ENCODE results near the gene INHBC. TPM values are rescaled to one million over a fixed set of nuclear protein-coding genes. Genes with fewer than 3 reads are reported as not detected.

INHBC gene
- total RNA-seq, 2 experiments from 2014 or later: not detected

DNA sequence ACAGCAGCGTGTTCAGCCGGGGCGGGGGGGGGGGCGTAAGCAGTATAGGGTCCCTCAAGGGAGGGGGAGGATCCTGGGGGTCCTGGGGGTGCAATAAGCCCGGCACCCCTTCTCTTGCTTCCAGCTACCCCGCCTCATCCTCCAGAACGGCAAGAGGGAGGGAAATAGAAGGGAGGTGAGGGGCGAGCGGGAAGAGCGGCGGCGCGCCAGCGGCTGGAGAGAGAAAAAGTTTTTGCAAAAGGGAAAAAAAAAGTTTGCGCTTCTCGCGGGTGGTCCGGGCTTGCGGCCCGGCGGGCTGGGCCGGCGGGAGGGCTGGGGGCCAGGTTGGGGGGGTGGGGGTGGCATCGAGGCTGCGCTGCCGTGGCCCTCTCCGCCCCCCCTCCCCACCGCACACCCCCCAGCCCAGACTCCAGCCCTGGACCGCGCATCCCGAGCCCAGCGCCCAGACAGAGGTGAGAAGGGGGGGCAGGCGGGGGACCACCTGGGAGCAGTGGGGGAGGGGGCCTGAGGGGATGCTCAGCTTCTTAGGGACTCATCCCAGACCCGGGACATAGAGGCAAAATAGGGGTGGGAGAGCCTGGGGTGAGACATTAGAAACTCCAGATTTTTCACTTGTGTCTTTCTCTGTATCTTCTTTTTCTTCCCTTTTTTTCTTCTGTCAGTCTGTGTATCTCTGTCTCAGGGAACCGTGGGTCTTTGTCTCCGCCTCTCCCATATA is 25.3 kb downstream of the INHBC start, which contains the start of gene GLI1:
Gene GLI1 (plus strand): TSS at position 36 of the 718 bp plus-strand sequence. CDS start 3,907 bp downstream, outside the sequence.
- no peaks in the 10 kb centered on the region for H3K9me3 Mint-ChIP-seq (ENCODE audit: low read depth)
- CTCF ChIA-PET: interaction anchor here (0.9 to 15.0 kb wide), 32 partner anchors 11 to 297 kb away, joined by 3 to 193 read pairs (median 8); partner anchors contain the start of genes ARHGAP9, B4GALNT1, DDIT3 and INHBC

DNA sequence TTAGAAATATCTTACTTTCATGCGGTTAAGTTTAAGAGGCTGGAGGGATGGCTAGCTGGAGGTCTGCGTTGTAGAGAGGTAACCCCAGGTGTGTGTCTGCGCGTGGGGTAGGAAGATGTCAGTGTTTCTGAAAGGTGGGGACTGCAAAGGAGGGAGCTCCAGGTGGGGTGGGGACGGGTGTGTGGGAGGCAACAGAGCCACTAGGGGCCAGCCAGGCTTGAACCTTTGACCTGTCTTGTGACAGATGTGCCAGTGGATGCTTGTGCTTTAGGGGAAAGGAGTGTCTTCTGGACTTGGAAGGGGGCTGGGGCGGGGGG is 25.8 kb downstream of the INHBC start:
- DNase-seq: peak; percentile 56
- H3K36me3 Mint-ChIP-seq: no peaks in the 10 kb centered on the region
- CTCF ChIA-PET: interaction anchor here (0.8 to 15.0 kb wide), 11 partner anchors 14 to 246 kb away, joined by 3 to 193 read pairs (median 16); partner anchors contain the start of gene ARHGAP9

More for the DNA sequence above, 25.3 kb downstream of the INHBC start, which contains the start of gene GLI1:
- Mint-ChIP-seq H3K4me3 (peak within 1 kb of the TSS; percentile 94), H3K27me3 (peaks cover 18% of the 10 kb centered on the region), H3K36me3 (no peaks in the 10 kb centered on the region), H3K27ac (peak within 1 kb of the TSS; percentile 94), H3K4me1 (peaks cover 53% of the 10 kb centered on the region)
- ATAC-seq (no peak), DNase-seq (no peak)

GRCh38 chr12:57460841-57461275 is 26.3 kb downstream of the INHBC start:
- peaks cover 18% of the 10 kb centered on the region for H3K27me3 Mint-ChIP-seq
- no peak for DNase-seq
- ATAC-seq: no peak
- H3K4me3 Mint-ChIP-seq: no peak overlapping the region
- CTCF ChIA-PET: interaction anchor here (0.8 to 15.0 kb wide), 13 partner anchors 15 to 247 kb away, joined by 3 to 193 read pairs (median 12); partner anchors contain the start of gene ARHGAP9
- H3K36me3 Mint-ChIP-seq: no peaks in the 10 kb centered on the region
- peaks cover 50% of the 10 kb centered on the region for H3K4me1 Mint-ChIP-seq
- H3K9me3 Mint-ChIP-seq (ENCODE audit: low read depth): no peaks in the 10 kb centered on the region
- H3K27ac Mint-ChIP-seq: no peak overlapping the region

More for the DNA sequence above, 25.8 kb downstream of the INHBC start:
- H3K4me3 Mint-ChIP-seq: peak overlapping the region; percentile 94
- peak overlapping the region; percentile 55 for H3K27ac Mint-ChIP-seq
- no peak for ATAC-seq
- H3K27me3 Mint-ChIP-seq: peaks cover 18% of the 10 kb centered on the region
- H3K9me3 Mint-ChIP-seq (ENCODE audit: low read depth): no peaks in the 10 kb centered on the region
- H3K4me1 Mint-ChIP-seq: peaks cover 54% of the 10 kb centered on the region

DNA sequence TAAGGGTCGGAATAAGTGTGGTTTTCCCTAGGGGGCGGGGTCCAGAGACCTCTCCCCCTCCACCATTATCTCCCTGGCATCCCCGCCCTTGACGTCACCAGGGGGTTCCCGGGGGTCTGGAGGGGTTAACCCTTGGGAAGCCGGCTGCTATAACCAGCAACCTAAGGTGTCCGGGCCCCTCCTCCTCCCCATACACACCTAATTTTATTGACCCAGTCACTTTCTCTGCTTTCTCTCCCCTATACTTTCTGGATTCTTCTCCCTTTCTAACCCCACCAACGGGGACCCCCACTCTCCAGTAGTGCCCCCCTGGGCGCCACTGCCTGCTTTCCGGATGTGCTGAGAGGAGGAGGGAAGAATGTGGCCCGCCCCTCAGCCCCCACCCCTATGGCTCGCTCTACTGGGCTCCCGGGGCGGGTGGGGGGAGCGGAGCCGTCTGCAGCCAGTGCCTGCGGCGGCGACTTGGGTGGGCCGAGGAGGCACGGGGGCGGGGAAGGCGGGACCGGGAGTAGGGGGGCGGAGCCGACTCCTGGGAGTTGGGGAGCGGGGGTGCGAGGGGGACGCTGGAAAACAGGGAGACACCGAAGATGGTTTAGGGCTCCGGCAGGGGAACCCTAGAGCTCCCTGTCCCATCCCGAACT is 26.8 kb downstream of the INHBC start:
- Mint-ChIP-seq H3K9me3 (ENCODE audit: low read depth) (no peaks in the 10 kb centered on the region), H3K36me3 (no peaks in the 10 kb centered on the region), H3K27ac (no peak overlapping the region), H3K27me3 (peaks cover 18% of the 10 kb centered on the region), H3K4me3 (peak overlapping the region; percentile 82), H3K4me1 (peaks cover 46% of the 10 kb centered on the region)
- CTCF ChIA-PET: interaction anchor here (0.6 to 15.0 kb wide), 17 partner anchors 10 to 280 kb away, joined by 3 to 193 read pairs (median 6); partner anchors contain the start of genes ARHGAP9, INHBC and SHMT2
- ATAC-seq (peak; percentile 13), DNase-seq (peak; percentile 66)

GRCh38 chr12:57461917-57462250 is 27.3 kb downstream of the INHBC start:
- Mint-ChIP-seq H3K36me3 (no peaks in the 10 kb centered on the region), H3K27ac (no peak overlapping the region)
- CTCF ChIA-PET: interaction anchor here (0.6 to 15.0 kb wide), 17 partner anchors 10 to 350 kb away, joined by 3 to 193 read pairs (median 6); partner anchors contain the start of genes ARHGAP9, INHBC, SHMT2 and STAT6

DNA sequence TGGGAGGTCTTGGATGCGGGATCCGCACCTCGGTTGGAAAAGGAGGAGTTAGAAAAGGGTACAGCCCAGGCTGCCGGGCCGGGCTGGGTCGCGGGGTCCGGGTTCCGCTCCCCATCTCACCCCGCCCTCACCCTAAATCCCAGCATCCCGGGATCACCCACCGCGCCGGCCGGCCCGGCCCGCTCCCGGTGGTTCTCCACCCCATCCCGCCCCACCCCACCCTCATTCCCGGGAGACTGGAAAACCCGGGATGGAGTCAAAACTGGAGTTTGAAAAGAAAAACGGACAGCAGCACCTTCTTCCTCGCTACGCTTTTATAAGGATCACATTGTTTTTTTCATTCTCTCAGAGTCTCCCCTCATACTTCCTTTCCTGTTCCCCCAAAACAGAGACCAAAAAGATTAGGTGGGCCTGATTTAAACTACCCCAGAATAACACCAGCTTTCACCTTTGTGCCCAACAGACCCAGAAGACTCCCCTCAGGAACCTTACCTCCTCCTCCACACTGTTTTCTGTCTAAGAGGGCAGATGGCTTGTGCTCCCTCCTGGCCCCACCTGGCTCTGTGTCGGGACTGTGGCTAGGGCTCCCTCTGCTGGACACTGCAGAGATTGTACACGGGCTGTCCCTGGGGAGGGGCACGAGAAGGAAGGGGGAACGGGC is 27.8 kb downstream of the INHBC start:
- peak; percentile 80 for ATAC-seq
- H3K4me3 Mint-ChIP-seq: peak overlapping the region; percentile 82
- H3K27ac Mint-ChIP-seq: peak overlapping the region; percentile 58
- H3K27me3 Mint-ChIP-seq: peaks cover 18% of the 10 kb centered on the region
- H3K36me3 Mint-ChIP-seq: no peaks in the 10 kb centered on the region
- H3K4me1 Mint-ChIP-seq: peaks cover 46% of the 10 kb centered on the region
- no peaks in the 10 kb centered on the region for H3K9me3 Mint-ChIP-seq (ENCODE audit: low read depth)
- DNase-seq: peak; percentile 94
- CTCF ChIA-PET: interaction anchor here (0.7 to 15.0 kb wide), 19 partner anchors 11 to 351 kb away, joined by 3 to 193 read pairs (median 6); partner anchors contain the start of genes ARHGAP9, B4GALNT1, DCTN2 and INHBC

More at GRCh38 chr12:57461917-57462250, 27.3 kb downstream of the INHBC start:
- peak overlapping the region; percentile 82 for H3K4me3 Mint-ChIP-seq
- peaks cover 46% of the 10 kb centered on the region for H3K4me1 Mint-ChIP-seq
- ATAC-seq (no peak), DNase-seq (no peak)
- H3K9me3 Mint-ChIP-seq (ENCODE audit: low read depth): no peaks in the 10 kb centered on the region
- peaks cover 18% of the 10 kb centered on the region for H3K27me3 Mint-ChIP-seq

DNA sequence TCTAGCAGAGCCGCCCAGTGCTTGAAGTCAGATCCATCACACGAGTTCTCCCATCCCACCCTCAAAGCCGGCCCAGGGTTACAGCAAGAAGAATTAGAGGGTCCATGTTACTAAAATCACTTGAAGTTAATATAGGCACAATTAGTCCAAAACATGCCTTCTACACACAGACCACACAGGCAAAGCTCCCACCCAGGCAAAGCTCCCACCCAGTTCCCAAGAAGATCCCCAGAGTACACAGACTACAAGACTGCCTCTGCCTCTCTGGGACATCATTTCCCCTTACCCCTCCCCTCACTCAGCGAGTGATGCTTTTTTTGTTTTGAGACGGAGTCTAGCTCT is 28.3 kb downstream of the INHBC start:
- H3K36me3 Mint-ChIP-seq: no peaks in the 10 kb centered on the region

DNA sequence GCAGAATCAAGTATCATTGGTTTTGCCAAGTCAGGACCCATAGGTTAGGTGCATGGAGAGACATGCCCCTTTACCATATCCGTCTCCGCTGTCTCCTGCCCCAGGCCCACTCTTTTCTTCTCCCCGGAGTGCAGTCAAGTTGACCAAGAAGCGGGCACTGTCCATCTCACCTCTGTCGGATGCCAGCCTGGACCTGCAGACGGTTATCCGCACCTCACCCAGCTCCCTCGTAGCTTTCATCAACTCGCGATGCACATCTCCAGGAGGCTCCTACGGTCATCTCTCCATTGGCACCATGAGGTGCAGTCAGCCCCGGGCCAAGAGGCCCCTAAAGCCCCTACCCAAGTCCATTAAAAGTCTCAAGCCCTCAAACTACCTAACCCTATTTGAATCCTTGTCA is 30.0 kb downstream of the INHBC start:
- Mint-ChIP-seq H3K9me3 (ENCODE audit: low read depth) (no peaks in the 10 kb centered on the region), H3K4me1 (peaks cover 41% of the 10 kb centered on the region), H3K36me3 (peaks cover 9% of the 10 kb centered on the region), H3K4me3 (no peak overlapping the region), H3K27ac (no peak overlapping the region), H3K27me3 (peaks cover 18% of the 10 kb centered on the region)
- no peak for DNase-seq
- CTCF ChIA-PET: interaction anchor here (1.5 to 15.0 kb wide), 4 partner anchors 9 to 223 kb away, joined by 4 to 193 read pairs (median 76); partner anchors contain the start of genes ARHGAP9 and INHBE
- ATAC-seq: no peak

More for the DNA sequence above, 28.3 kb downstream of the INHBC start:
- H3K4me3 Mint-ChIP-seq: peak overlapping the region; percentile 82
- H3K4me1 Mint-ChIP-seq: peaks cover 46% of the 10 kb centered on the region
- ATAC-seq (no peak), DNase-seq (no peak)
- H3K9me3 Mint-ChIP-seq (ENCODE audit: low read depth): no peaks in the 10 kb centered on the region
- peaks cover 18% of the 10 kb centered on the region for H3K27me3 Mint-ChIP-seq
- CTCF ChIA-PET: interaction anchor here (0.7 to 15.0 kb wide), 20 partner anchors 11 to 849 kb away, joined by 3 to 193 read pairs (median 3); partner anchors contain the start of genes ARHGAP9, B4GALNT1, DCTN2 and INHBC
- H3K27ac Mint-ChIP-seq: no peak overlapping the region

DNA sequence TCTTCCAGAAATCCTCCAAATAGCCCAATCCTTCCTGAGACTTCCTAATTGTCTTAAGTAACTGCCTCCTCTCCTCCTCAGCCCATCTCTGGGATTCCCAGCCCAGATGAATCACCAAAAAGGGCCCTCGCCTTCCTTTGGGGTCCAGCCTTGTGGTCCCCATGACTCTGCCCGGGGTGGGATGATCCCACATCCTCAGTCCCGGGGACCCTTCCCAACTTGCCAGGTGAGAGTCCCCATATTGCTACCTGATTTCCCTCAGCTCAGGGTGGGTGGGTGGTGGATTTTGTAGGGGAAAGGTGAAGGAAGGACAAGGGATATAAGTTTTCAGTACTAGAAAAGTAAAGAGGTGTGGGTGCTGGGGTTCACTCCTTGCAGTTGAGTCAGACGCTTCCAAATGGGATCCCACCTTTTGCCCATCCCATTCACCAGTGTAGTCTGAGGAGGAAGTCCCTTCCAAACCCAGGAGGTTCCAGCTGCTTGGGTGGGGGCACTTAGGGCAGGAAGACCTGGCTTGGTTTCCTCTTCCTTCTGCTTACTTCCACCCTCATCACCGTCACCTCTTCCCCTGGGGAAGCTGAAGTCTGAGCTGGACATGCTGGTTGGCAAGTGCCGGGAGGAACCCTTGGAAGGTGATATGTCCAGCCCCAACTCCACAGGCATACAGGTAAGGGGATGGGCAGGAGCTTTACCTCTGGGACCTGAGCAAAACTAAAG is 30.6 kb downstream of the INHBC start:
- peaks cover 43% of the 10 kb centered on the region for H3K4me1 Mint-ChIP-seq
- H3K27me3 Mint-ChIP-seq: peaks cover 16% of the 10 kb centered on the region
- ATAC-seq: no peak
- CTCF ChIA-PET: interaction anchor here (0.7 to 9.9 kb wide), 4 partner anchors 10 to 15 kb away, joined by 3 to 193 read pairs (median 6); partner anchors contain the start of genes ARHGAP9 and INHBE
- DNase-seq: no peak
- H3K4me3 Mint-ChIP-seq: no peak overlapping the region
- H3K27ac Mint-ChIP-seq: no peak overlapping the region
- H3K36me3 Mint-ChIP-seq: peaks cover 13% of the 10 kb centered on the region
- no peaks in the 10 kb centered on the region for H3K9me3 Mint-ChIP-seq (ENCODE audit: low read depth)

DNA sequence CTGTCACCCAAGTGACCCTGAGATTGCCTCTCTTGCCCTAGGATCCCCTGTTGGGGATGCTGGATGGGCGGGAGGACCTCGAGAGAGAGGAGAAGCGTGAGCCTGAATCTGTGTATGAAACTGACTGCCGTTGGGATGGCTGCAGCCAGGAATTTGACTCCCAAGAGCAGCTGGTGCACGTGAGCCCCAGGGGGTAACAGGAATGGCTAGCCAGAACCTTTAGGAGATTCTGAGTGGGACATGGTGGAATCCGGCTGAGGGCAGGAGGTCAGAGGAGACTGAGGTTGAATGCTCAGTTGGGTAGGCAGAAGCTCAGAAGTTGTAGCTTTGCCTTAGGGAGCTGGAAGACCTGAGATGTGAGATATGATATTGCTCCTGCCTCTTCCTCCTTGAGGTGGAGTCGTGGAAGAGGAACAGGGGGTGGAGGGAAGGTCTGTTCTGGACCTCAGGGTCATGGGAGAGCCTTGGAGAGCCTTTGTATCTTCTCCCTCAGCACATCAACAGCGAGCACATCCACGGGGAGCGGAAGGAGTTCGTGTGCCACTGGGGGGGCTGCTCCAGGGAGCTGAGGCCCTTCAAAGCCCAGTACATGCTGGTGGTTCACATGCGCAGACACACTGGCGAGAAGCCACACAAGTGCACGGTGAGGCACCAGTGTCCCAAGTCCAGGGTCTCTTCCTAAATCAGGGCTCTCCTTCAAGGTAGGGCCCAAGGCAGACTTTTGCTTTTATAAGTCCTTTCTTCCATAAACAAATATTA is 31.3 kb downstream of the INHBC start:
- H3K27me3 Mint-ChIP-seq: peaks cover 11% of the 10 kb centered on the region
- no peak for DNase-seq
- H3K4me1 Mint-ChIP-seq: peaks cover 39% of the 10 kb centered on the region
- CTCF ChIA-PET: interaction anchor here (0.7 to 9.9 kb wide), 4 partner anchors 11 to 16 kb away, joined by 3 to 193 read pairs (median 6); partner anchors contain the start of genes ARHGAP9 and INHBE
- no peak for ATAC-seq
- no peak overlapping the region for H3K4me3 Mint-ChIP-seq
- H3K27ac Mint-ChIP-seq: no peak overlapping the region
- H3K36me3 Mint-ChIP-seq: peaks cover 13% of the 10 kb centered on the region
- H3K9me3 Mint-ChIP-seq (ENCODE audit: low read depth): no peaks in the 10 kb centered on the region

GRCh38 chr12:57467212-57467874 is 32.8 kb downstream of the INHBC start:
- no peak for ATAC-seq
- Mint-ChIP-seq H3K9me3 (ENCODE audit: low read depth) (no peaks in the 10 kb centered on the region), H3K27me3 (peaks cover 2% of the 10 kb centered on the region), H3K4me1 (peaks cover 31% of the 10 kb centered on the region), H3K36me3 (peaks cover 19% of the 10 kb centered on the region), H3K4me3 (no peak overlapping the region), H3K27ac (no peak overlapping the region)
- CTCF ChIA-PET: interaction anchor here (9.9 kb wide), 1 partner anchor 10 kb away, joined by 193 read pairs; the partner anchor contains the start of gene ARHGAP9
- DNase-seq: no peak

Data from activated CD8-positive, alpha-beta memory T cell treated with anti-CD3 and anti-CD28 coated beads, Interleukin-2, amount 10 ng/mL, durations not matched to agents 7 days and 5 days (primary cell).